Natural killer cell (primary cell): ENCODE measurements around the gene ZMIZ2. TPM values are rescaled to one million over a fixed set of nuclear protein-coding genes. Genes with fewer than 3 reads are reported as not detected.

Experiments
- ATAC-seq, 3 donors: fragments of 150-1000 bp in 2 of 3; fragments of 200-7000 bp in 1 of 3; cut with Tn5 transposase; 1 replicate in 1 of 3; 2 replicates in 2 of 3; pipeline ENCODE4 v1.10.0; 2021; ENCODE audit warnings: mild to moderate bottlenecking in 2 of 3, moderate library complexity in 2 of 3
- DNase-seq, 2 donors: peaks; one replicate each; pipeline versions ENCODE4 v3.0.0 to v3.0.0-alpha.2; 2013 to 2021; ENCODE audit warnings: mixed read lengths in 1 of 2
- H3K27ac ChIP-seq: one replicate; pipeline ENCODE4 v1.5.1; 2013; ENCODE audit warnings: mild to moderate bottlenecking, low read length
- H3K27me3 ChIP-seq: one replicate; pipeline ENCODE4 v1.6.1; 2013; ENCODE audit warnings: low read length; ENCODE audit not compliant: control insufficient read depth, insufficient read depth
- H3K36me3 ChIP-seq: one replicate; pipeline ENCODE4 v1.6.1; 2013; ENCODE audit warnings: low read length; ENCODE audit not compliant: control insufficient read depth, insufficient read depth
- H3K4me1 ChIP-seq: one replicate; pipeline ENCODE4 v1.6.1; 2013; ENCODE audit warnings: low read length; ENCODE audit not compliant: control insufficient read depth, insufficient read depth
- H3K4me3 ChIP-seq: one replicate; pipeline ENCODE4 v1.5.1; 2013; ENCODE audit warnings: low read length
- H3K9me3 ChIP-seq: one replicate; pipeline ENCODE4 v1.6.1; 2013; ENCODE audit warnings: low read length; ENCODE audit not compliant: control insufficient read depth, insufficient read depth
- H3K27ac Mint-ChIP-seq, 2 donors: one replicate each; pipeline ENCODE4 v1.8.0; 2022; ENCODE audit warnings: mild to moderate bottlenecking in 2 of 2, mixed read lengths in 2 of 2, moderate library complexity in 1 of 2
- H3K27me3 Mint-ChIP-seq, 2 donors: one replicate each; pipeline ENCODE4 v1.8.0; 2022; ENCODE audit warnings: low read depth in 2 of 2, mixed read lengths in 2 of 2
- H3K36me3 Mint-ChIP-seq: one replicate; pipeline ENCODE4 v1.8.0; 2022; ENCODE audit warnings: mixed read lengths
- H3K4me1 Mint-ChIP-seq, 2 donors: one replicate each; pipeline ENCODE4 v1.8.0; 2022; ENCODE audit warnings: mixed read lengths in 2 of 2
- H3K4me3 Mint-ChIP-seq: one replicate; pipeline ENCODE4 v1.8.0; 2022; ENCODE audit warnings: mild to moderate bottlenecking, moderate library complexity, mixed read lengths
- H3K9me3 Mint-ChIP-seq, 2 donors: one replicate each; pipeline ENCODE4 v1.8.0; 2022; ENCODE audit warnings: mixed read lengths in 2 of 2
- CTCF ChIP-seq: fragments of 200-600 bp; IDR thresholded peaks from one replicate; pipeline ENCODE4 v1.8.0; 2022; ENCODE audit warnings: antibody characterized with exemption
- WGBS: methylation state at CpG from one replicate; pipeline ENCODE4 v1.1.7; 2013; ENCODE audit warnings: missing lambda C conversion rate; ENCODE audit not compliant: insufficient coverage; 5-methylcytosine and 5-hydroxymethylcytosine counted together
- intact Hi-C: fragments of 100-400 bp; cut with micrococcal nuclease; formaldehyde crosslinking; loops from one replicate; pipeline ENCODE4 v1.14.2; 2022
- total RNA-seq, 4 donors: library from RNA; stranded (reverse); fragments of 120-200 nt in 1 of 4; gene quantifications; one replicate each; pipeline versions ENCODE4 v1.2.3 to v1.2.4, GENCODE V29; 2013 to 2022

ZMIZ2 gene
- total RNA-seq, 3 donors from 2014 or later (not counting 1 experiment from before 2014, with no cell fraction given) = 152 to 170 (median 167) TPM

DNA sequence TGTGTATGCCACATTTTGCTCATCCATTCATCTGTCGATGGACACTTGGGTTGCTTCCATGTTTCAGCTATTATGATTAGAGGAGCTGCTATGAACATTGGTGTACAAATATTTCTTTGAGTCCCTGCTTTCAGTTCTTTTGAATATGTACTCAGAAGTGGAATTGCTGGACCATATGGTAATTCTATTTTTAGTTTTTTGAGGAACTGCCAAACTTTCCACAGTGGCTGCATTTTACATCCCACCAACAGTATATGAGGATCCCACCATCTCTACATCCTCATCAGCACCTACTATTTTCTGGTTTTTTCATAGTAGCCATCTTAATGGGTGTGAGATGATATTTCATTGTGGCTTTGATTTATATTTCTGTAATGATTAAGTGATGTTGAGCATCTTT is 44.7 kb upstream of the ZMIZ2 start:
- DNase-seq = no peak
- H3K4me3 Mint-ChIP-seq = no peak overlapping the region
- Histone ChIP-seq H3K4me1 (no peaks in the 10 kb centered on the region), H3K9me3 (no peaks in the 10 kb centered on the region), H3K27ac (no peak overlapping the region), H3K27me3 (no peaks in the 10 kb centered on the region), H3K4me3 (no peak overlapping the region), H3K36me3 (peaks cover 42% of the 10 kb centered on the region)
- no peak for ATAC-seq
- peaks cover 6% of the 10 kb centered on the region for H3K36me3 Mint-ChIP-seq
- no peaks in the 10 kb centered on the region for H3K9me3 Mint-ChIP-seq
- intact Hi-C loops = no loop called here
- WGBS = no CpG with 5 or more reads among the region's 1 CpG
- H3K4me1 Mint-ChIP-seq = no peaks in the 10 kb centered on the region
- TF ChIP-seq CTCF = no peak
- no peaks in the 10 kb centered on the region for H3K27me3 Mint-ChIP-seq
- no peak overlapping the region for H3K27ac Mint-ChIP-seq

GRCh38 chr7:44705434-44705833 is 43.2 kb upstream of the ZMIZ2 start:
- H3K27ac ChIP-seq = no peak overlapping the region
- H3K4me1 ChIP-seq = no peaks in the 10 kb centered on the region
- TF ChIP-seq CTCF = no peak
- Mint-ChIP-seq H3K27me3 (no peaks in the 10 kb centered on the region), H3K4me1 (no peaks in the 10 kb centered on the region), H3K36me3 (no peaks in the 10 kb centered on the region), H3K27ac (no peak overlapping the region), H3K4me3 (no peak overlapping the region), H3K9me3 (no peaks in the 10 kb centered on the region)
- H3K4me3 ChIP-seq = no peak overlapping the region
- ATAC-seq = no peak
- WGBS = 100% methylated on average over 3 of the region's 3 CpGs
- no peaks in the 10 kb centered on the region for H3K9me3 ChIP-seq
- no peak for DNase-seq
- no peaks in the 10 kb centered on the region for H3K27me3 ChIP-seq
- H3K36me3 ChIP-seq = peaks cover 38% of the 10 kb centered on the region
- intact Hi-C loops = no loop called here

GRCh38 chr7:44706788-44707557 is 41.7 kb upstream of the ZMIZ2 start:
- Mint-ChIP-seq H3K36me3 (no peaks in the 10 kb centered on the region), H3K27me3 (no peaks in the 10 kb centered on the region), H3K27ac (no peak overlapping the region), H3K4me1 (peaks cover 2 to 5% of the 10 kb centered on the region in 2 donors), H3K9me3 (no peaks in the 10 kb centered on the region), H3K4me3 (no peak overlapping the region)
- ATAC-seq (no peak), DNase-seq (no peak)
- 97% methylated on average over 20 of the region's 20 CpGs for WGBS
- intact Hi-C loops = no loop called here
- H3K4me3 ChIP-seq = no peak overlapping the region
- H3K9me3 ChIP-seq = no peaks in the 10 kb centered on the region
- H3K4me1 ChIP-seq = peaks cover 5% of the 10 kb centered on the region
- H3K27me3 ChIP-seq = no peaks in the 10 kb centered on the region
- no peak for TF ChIP-seq CTCF
- no peak overlapping the region for H3K27ac ChIP-seq
- H3K36me3 ChIP-seq = peaks cover 30% of the 10 kb centered on the region
